Progenitor cell of endocrine pancreas (in vitro differentiated cells): ENCODE measurements around the gene MAGI1. TPM values are rescaled to one million over a fixed set of nuclear protein-coding genes. Genes with fewer than 3 reads are reported as not detected.
A peak's percentile ranks its signal among the peaks of the same experiment; 100 is the strongest.

Source experiments
- DNase-seq: peaks from one replicate; pipeline ENCODE4 v3.0.0; 2021; ENCODE audit warnings: low spot score; ENCODE audit not compliant: unreplicated experiment
- H3K27ac Mint-ChIP-seq: 2 replicates; pipeline ENCODE4 v1.8.0; 2021; ENCODE audit warnings: mild to moderate bottlenecking, moderate library complexity, mixed read lengths
- H3K27me3 Mint-ChIP-seq: 2 replicates; pipeline ENCODE4 v1.8.0; 2021; ENCODE audit warnings: mixed read lengths
- H3K36me3 Mint-ChIP-seq: 2 replicates; pipeline ENCODE4 v1.8.0; 2022; ENCODE audit warnings: mixed read lengths; ENCODE audit not compliant: insufficient read depth
- H3K4me1 Mint-ChIP-seq: 2 replicates; pipeline ENCODE4 v1.8.0; 2021; ENCODE audit warnings: low read depth, mixed read lengths
- H3K4me3 Mint-ChIP-seq: 2 replicates; pipeline ENCODE4 v1.8.0; 2021; ENCODE audit warnings: low read depth, mild to moderate bottlenecking, moderate library complexity, mixed read lengths
- H3K9me3 Mint-ChIP-seq: 2 replicates; pipeline ENCODE4 v1.8.0; 2021; ENCODE audit warnings: low read depth, mixed read lengths
- total RNA-seq: library from RNA; stranded (reverse); gene quantifications from 2 replicates; pipeline ENCODE4 v1.2.1, GENCODE V29; 2021
- TF ChIP-seq, protein P1 (sequence below): fragments of 200-600 bp; sonication (generic); IDR thresholded peaks from one replicate; pipeline ENCODE4 v1.5.0; 2021; ENCODE audit warnings: antibody characterized with exemption, mild to moderate bottlenecking; ENCODE audit not compliant: unreplicated experiment

MAGI1 gene
- total RNA-seq, 1 donor from 2014 or later, result 142 TPM

- H3K4me1 Mint-ChIP-seq, result peaks cover 52% of the 10 kb centered on the region
- H3K9me3 Mint-ChIP-seq, result no peaks in the 10 kb centered on the region
- TF ChIP-seq, protein P1, sequence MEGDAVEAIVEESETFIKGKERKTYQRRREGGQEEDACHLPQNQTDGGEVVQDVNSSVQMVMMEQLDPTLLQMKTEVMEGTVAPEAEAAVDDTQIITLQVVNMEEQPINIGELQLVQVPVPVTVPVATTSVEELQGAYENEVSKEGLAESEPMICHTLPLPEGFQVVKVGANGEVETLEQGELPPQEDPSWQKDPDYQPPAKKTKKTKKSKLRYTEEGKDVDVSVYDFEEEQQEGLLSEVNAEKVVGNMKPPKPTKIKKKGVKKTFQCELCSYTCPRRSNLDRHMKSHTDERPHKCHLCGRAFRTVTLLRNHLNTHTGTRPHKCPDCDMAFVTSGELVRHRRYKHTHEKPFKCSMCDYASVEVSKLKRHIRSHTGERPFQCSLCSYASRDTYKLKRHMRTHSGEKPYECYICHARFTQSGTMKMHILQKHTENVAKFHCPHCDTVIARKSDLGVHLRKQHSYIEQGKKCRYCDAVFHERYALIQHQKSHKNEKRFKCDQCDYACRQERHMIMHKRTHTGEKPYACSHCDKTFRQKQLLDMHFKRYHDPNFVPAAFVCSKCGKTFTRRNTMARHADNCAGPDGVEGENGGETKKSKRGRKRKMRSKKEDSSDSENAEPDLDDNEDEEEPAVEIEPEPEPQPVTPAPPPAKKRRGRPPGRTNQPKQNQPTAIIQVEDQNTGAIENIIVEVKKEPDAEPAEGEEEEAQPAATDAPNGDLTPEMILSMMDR, result no peak
- no peak overlapping the region for H3K27ac Mint-ChIP-seq
- peaks cover 2% of the 10 kb centered on the region for H3K36me3 Mint-ChIP-seq
- H3K4me3 Mint-ChIP-seq, result no peak overlapping the region
- H3K27me3 Mint-ChIP-seq, result no peaks in the 10 kb centered on the region
- no peak for DNase-seq
Observed at GRCh38 chr3:65814845-65815578, 223.7 kb downstream of the MAGI1 start.

DNA sequence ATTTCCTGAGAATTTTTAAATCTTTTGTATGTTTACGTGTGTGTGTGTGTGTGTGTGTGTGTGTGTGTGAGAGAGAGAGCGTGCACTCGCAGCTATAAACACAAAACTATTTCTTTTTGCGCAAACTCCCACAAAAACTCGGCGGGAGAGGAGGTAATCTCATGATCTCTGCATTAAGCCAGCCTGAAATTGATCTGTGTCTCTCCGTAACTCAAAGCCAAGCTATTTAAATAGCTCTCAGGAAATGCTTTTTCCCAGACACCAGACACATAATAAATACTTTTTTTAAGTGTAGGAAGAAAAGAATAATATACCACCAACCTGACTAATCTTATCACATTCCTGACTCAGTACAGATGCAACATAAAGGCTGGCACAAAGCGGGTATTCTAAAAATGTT, 226.8 kb downstream of the MAGI1 start:
- no peak overlapping the region for H3K4me3 Mint-ChIP-seq
- peaks cover 39% of the 10 kb centered on the region for H3K4me1 Mint-ChIP-seq
- peaks cover 8% of the 10 kb centered on the region for H3K36me3 Mint-ChIP-seq
- H3K9me3 Mint-ChIP-seq, result no peaks in the 10 kb centered on the region
- DNase-seq, result no peak
- H3K27me3 Mint-ChIP-seq, result no peaks in the 10 kb centered on the region
- TF ChIP-seq, protein P1, result no peak
- peak overlapping the region; percentile 53 for H3K27ac Mint-ChIP-seq

GRCh38 chr3:65811086-65811761, 227.5 kb downstream of the MAGI1 start:
- Mint-ChIP-seq H3K4me1 (peaks cover 33% of the 10 kb centered on the region), H3K4me3 (no peak overlapping the region), H3K36me3 (peaks cover 14% of the 10 kb centered on the region), H3K27me3 (no peaks in the 10 kb centered on the region), H3K27ac (no peak overlapping the region), H3K9me3 (peaks cover 3% of the 10 kb centered on the region)
- TF ChIP-seq, protein P1, result no peak
- no peak for DNase-seq

DNA sequence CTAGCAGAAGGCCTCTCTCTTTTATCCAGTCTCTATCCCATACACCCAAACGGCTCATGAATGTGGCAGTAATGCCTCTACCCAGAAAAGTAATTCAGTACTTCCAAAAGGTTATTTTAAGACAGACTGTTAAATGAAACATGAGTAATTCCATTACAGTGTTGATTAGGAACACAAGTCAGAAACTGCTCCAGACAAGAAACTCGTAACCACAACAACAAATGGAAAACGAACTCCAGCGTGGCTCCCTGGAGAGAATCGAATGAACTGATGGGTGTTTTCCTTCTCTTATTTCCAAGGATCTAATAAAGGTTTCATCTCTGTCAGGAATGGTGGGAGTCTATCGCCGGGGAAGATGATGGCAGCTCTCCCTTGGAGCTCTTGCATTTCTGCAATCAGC, 228.4 kb downstream of the MAGI1 start:
- peaks cover 26% of the 10 kb centered on the region for H3K4me1 Mint-ChIP-seq
- TF ChIP-seq, protein P1, result no peak
- DNase-seq, result no peak
- H3K27ac Mint-ChIP-seq, result no peak overlapping the region
- no peak overlapping the region for H3K4me3 Mint-ChIP-seq
- H3K27me3 Mint-ChIP-seq, result no peaks in the 10 kb centered on the region
- H3K36me3 Mint-ChIP-seq, result peaks cover 19% of the 10 kb centered on the region
- peaks cover 8% of the 10 kb centered on the region for H3K9me3 Mint-ChIP-seq

- no peak for DNase-seq
- H3K27me3 Mint-ChIP-seq, result no peaks in the 10 kb centered on the region
- peaks cover 14% of the 10 kb centered on the region for H3K9me3 Mint-ChIP-seq
- no peak overlapping the region for H3K4me3 Mint-ChIP-seq
- H3K4me1 Mint-ChIP-seq, result peaks cover 21% of the 10 kb centered on the region
- peaks cover 25% of the 10 kb centered on the region for H3K36me3 Mint-ChIP-seq
- peak overlapping the region; percentile 5 for H3K27ac Mint-ChIP-seq
- TF ChIP-seq, protein P1, result no peak
Observed at GRCh38 chr3:65809641-65810150, 229.0 kb downstream of the MAGI1 start.
